Bone marrow (tissue), 2 donors: ENCODE data around the gene KLK11.
"Not testable (repeated sequence)": the region's sequence is repeated elsewhere in the genome, so short reads cannot be mapped to it uniquely, and the experiment has no call there.

Experiments
- DNase-seq, 2 donors: peaks; one replicate each; lab custom pipeline; 2025; lab: John Stamatoyannopoulos, UW

The KLK11 gene

DNA sequence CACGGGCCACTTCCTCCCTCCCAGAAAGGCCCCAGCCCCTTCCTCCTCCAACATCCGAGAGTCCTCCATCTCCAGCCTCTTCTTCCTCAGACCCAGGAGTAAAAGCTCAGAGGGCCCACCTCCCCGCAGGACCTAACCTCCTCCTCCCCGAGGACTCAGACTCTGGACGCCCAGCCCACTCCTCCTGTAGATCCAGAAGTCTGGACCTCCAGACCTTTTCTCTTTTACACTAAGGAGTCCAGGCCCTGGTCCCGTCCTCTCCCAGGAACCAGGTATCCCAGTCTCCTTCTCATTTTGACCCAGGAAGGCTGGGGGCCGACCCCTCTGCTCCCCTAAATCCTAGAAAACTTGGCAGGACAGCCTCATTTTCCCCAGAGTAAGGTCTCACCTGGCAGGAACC is 23.1 kb downstream of the KLK11 start:
- DNase-seq, result no peak

DNA sequence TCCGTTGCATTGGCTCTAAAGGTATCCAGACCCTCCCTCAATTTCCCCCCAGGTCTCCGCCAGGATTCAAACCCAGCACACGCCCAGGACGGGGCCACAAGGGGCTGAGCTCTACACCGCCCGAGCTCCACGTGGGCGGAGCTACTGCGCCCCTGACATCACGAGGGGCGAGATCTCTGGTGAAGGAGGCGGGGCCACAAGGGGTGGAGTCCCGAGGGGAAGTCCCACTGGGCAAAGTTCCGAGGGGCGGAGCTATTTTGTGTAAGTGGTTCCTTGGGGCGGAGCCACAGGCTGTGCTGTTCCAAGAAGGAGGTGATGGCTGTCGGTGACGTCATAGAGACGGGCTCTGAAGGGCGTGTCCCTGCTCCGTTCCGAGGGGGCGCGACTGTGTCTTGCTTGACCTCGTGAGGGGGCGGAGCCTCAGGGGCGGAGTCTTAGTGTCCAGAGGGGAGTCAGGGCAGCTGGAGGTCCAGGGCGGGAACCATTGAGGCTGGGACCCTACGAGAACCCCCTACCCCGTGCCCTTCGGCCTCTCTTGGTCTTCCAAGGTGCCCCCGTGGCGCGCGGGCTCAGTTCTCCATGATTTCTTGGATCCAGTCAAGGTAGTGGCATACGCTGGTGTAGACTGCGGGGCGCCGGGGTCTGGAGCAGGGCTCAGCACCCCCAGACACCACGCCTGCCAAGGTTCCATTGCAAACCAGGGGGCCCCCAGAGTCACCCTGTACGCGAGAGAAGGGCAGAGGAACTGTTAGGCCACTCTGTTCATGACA is 23.7 kb downstream of the KLK11 start:
- no peak for DNase-seq

DNA sequence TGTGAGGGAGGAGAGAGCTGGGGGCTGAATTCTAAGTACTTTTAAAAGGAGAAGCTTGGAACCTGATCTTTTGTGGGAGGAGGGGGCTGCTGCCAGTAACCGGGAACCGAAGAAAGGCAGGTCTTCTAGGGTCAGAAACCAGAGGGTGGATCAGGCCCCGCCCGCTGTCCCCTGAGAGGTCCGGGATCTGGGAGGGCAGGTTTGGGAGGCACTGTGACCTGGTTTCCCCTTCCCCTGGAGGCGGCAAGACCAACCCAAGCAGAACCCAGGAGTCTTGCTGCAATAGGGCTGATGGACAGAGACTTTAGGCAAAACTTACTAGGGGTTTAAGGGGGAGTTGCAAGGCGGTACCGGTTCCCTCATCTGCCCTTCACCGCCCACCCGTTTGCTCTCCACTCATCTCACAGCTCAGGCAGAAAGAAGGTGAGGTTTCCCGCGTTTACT is 24.3 kb downstream of the KLK11 start:
- DNase-seq, result no peak

DNA sequence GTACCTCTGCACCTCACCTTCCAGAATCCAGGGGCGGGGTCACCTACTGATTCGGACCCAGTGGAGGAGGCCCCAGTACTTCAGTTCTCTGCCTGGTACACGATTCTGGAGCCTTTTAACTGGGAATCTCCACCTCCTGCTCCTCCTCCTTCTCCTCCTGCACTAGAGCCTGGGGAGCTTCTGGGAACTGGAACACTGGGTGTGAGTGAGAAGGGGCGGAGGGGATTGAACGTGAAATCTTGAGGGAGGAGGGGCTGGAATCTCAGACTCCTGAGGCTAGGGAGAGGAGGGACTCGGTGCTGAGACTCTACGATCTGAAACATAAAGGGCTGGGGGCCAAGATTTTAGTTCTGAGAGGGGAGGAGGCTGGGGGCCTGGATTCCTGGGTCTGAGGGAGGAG is 24.9 kb downstream of the KLK11 start, which contains the start of gene KLK8:
KLK8 (minus strand) TSS at position 90 of the 400 bp plus-strand sequence. CDS start 437 bp downstream, outside the sequence.
- no peak for DNase-seq

DNA sequence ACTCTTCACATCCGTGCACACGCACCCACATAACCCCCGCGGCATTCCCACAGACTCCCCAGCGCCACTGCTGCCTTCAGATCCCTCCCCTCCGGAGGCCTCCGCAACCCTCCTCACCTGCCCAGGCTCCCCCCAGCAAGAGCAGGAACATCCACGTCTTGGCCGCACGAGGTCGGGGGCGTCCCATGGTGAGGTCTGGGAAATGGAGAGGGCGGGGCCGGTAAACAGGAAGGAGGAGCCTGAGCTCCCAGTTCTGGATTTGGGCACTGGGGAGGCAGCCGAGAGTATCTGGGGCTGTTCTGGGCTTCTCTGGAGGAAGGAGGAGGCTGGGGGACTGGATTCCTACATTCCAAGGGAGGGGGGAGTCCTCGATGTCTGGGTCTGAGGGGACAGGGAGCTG is 25.4 kb downstream of the KLK11 start:
- DNase-seq, result no peak

DNA sequence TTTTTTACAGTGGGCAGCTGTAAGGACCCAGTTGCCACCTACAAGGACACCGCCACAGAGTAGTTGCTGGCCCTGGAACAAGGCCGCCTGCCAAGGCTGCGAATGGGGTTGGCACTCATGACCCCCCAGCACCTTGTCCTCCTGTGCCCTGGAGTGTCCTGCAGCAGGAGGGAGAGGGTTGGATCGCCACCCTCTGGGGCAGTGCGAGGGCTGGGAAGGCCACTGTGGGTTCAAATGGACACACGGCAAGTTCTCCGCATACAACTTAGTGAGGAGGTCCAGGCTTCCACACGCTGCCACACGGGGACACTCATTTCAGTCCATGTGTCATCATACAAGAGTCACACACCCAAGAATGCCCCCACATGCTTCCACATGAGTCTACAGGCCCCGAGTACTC is 26.0 kb downstream of the KLK11 start:
- DNase-seq, result no peak

DNA sequence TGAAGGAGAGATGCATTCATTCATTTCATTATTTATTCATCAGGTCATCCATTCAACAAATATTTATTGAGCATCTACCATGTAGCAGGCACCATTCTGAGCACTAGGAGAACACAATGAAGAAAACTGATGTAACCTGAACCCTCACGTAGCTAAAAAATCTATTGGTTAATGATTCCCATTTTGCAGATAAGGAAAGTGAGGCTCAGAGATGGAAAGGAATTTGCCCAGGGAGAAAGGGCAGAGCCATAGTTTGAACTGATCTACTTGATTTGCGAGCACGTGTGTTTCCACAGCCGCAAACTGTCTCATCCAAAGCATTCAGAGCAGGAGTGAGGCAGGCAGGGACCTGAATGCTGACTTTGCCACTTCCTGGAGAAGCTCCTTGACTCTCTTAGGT is 27.7 kb downstream of the KLK11 start:
- DNase-seq, result no peak

DNA sequence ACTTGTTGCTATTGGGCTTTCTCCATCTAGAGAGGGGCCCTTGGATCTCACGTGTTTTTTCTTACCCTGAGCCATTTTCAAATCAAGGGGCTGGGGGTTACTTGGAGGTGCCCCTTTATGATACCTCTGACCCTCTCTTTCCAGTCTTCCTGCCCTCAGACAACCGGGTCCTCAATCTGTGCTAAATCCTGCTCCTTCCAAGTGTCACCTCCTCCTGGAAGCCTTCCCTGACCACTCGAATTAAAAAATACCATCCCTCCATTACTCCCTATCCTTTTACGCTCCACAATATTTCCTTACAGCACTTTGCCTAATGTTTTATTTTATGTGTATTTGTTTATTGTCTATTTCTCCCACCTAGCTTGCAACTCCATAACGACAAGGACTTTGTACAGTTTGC is 28.4 kb downstream of the KLK11 start:
- no peak for DNase-seq

DNA sequence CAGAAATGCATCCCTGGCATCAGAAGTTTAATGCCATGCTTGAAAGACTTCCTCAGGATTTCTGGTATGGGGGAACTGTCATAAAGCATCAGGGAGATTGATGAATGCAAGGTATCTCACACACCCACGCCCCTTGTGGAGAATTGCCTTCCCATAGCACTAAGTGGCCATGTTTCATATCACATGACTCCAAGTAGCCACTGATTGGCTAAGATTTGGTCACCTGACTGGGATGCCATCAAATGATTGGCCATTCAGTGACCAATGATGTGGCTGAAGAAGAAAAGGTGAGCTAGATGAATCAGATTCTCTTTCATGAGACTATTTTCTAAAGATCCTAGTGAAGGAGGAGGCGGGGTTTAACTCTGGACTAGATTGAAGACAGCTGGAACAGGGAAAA is 32.3 kb downstream of the KLK11 start:
- DNase-seq, result no peak

DNA sequence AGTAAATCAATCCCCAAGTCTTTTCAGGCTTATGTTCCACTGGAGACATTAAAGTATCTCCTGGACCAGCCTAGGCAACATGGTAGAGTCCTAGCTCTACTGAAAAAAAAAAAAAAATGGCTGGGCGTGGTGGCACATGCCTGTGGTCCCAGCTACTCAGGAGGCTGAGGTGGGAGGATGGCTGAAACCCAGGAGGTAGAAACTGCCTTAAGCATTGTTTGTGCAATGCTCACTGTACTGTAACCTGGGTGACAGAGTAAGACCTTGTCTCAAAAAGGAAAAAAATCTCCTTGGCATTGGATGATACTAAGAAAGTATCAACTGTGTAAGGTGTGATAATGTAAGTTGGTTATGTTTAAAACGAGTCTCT is 33.8 kb downstream of the KLK11 start:
- DNase-seq, result no peak

DNA sequence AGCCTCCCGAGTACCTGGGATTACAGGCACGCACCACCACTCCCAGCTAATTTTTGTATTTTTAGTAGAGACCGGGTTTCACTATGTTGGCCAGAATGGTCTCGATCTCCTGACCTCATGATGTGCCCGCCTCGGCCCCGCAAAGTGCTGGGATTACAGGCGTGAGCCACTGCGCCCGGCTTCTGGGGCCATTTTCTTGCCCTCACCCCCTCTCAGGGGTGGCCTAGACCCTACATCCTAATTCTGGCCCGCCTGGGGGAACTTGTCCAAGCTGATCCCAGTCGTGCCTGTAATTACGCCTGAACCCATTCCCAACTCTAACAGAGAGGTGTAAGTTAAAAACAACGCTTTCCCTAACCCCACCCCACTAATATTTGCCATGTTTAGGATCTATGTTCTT is 42.0 kb downstream of the KLK11 start:
- not testable (repeated sequence) for DNase-seq

DNA sequence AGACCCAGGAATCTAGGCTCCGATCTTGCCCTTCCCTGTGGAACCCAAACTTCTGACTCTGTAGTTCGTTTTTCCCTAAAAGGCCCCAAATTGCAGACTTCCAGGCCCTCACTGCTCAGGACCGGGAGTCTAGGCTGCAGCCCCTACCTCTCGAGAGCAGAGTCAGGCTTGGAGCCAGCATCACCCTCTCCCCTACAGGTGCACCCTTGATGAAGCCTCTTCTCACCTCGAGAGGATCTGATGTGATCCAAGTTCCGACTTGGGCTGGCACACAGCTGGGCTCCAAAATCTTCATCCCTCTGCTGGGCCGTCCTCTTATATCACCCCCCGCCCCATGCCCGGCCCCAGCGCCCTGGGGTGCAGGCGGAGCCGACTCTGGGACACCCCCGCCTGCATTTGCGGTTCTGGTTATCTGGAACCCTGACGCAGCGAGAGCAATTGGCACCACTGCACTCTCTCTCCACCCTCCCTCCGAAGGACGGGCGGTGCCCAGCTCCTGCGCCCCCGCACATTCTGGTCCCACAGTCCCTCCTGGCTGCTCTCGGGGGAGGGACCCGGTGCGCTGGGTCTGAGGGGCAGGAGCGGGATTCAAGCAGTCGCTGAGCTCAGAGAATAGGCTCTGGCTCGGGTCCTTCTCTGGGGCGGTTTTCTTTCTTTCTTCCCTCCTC is 42.7 kb downstream of the KLK11 start, which contains the start of gene KLK7:
KLK7 (minus strand) TSS at position 293 of the 668 bp plus-strand sequence. CDS start 1,518 bp downstream, outside the sequence.
- DNase-seq, result no peak

DNA sequence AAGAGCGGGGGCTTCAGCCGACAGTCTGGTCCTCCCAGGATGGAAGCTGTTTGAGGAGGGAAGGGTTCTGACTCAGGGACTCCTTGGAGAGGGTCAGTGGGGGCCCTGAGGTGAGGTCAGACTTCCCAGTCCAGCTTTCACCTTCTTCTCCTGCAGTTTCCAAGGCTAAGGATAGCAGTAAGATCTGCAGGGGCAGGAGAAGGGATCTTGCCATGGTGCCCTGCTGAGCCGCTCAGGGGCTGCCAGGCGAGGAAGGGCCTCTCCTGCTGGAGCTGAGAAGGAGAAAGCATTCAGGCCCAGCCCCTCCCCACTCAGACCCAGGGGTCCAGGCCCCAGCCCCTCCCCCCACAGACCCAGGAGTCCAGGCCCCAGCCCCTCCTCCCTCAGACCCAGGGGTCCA is 44.2 kb downstream of the KLK11 start:
- no peak for DNase-seq

DNA sequence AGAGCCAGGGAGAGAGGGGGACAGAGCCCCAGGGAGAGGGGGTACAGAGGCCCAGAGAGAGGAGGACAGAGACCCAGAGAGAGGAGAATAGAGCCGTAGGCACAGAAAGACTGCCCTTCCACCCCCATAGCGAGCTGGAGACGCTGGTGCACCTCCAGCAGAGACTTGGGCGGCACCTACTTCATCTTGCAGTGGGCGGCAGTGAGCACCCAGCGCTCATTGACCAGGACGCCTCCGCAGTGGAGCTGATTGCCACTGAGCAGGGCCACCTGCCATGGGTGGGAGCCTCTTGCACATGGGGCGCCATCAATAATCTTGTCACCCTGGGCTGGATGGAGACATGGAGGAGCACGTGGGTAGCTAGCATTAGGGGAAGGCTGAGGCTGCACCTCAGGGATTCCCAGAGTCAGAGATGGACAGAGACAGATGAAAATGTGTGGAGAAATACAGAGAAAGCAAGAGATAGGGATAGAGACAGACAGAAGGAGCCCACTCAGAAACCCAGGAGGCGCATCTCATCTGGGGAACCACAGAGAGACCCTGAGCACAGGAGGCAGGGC is 44.7 kb downstream of the KLK11 start:
- DNase-seq, result no peak

DNA sequence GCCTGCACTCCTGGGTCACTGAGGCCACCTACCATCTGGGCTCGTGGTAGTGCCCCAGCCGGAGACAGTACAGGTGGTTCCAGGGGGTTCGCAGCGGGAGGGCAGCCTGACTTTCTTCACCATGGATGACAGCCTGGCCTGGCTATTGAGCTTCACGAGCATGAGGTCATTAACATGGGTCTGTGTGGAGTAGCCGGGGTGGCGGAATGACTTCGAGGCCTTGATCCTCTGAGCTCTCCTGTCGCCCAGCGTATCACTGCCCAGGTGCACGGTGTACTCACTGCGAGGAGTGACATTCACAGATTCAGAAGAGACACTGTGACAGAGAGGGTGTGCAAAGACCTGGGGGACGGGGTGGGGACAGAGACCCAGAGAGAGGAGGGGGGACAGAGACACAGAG is 46.2 kb downstream of the KLK11 start:
- no peak for DNase-seq

DNA sequence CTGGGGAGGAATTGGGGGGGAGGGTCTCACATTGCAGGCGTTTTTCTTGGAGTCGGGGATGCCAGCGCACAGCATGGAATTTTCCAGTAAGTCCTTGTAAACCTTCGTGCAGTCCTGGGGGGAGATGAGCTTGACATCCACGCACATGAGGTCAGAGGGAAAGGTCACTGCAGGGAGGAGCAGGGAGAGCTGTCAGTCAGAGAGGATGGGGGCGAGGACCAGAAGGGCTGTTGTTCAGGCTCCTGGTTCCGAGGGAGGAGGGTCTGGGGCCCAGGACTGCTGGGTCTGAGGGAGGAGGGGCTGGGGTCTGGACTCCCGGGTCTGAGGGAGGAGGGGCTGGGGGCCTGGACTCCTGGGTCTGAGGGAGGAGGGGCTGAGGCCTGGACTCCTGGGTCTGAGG is 46.7 kb downstream of the KLK11 start:
- DNase-seq, result no peak

DNA sequence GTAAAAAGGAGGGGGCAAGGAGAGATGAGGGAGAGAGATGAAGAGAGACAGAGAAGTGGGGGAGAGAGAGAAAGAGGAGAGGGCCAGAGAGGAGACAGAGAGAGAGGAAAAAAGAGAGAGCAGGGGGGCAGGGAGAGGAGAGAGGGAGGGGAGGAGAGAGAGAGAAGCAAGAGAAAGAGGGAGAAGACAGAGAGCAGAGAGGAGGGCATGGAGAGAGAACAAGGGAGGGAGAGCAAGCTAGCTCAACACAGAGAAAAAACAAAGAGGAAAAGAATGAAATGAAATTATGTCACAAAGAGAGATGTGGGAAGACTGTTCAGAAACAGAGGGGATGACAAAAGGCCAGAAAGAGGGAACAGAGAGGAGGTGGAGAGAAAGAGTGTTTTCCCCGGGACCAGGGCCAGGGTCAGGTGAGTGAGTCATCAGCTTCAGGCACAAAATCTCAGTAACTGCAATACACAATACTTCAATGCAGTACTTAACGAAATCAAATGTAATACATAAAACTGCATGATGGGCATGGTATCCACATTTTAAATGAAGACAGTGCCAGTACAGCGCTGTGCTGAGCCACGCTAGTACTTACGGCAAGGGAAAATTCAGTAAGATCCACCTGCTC is 47.5 kb downstream of the KLK11 start:
- DNase-seq, result no peak

DNA sequence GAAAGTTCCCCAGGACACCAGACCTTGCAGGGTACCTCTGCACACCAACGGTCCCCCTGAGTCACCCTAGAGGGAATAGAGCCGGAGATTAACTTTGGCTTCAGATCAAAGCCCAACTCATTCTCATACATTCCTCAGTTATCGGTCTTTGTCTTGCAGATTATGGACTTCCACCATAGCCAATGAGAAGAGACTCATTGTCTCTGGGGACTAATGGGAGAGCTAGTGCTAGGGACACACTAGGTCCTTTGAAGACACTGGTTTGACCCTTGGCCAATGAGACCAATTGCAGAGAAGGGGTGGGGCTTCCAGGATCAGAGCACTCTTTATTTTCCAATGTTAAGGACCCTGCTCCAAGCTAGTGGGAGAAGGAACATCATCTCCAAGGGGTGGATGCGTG is 48.8 kb downstream of the KLK11 start:
- DNase-seq, result no peak

DNA sequence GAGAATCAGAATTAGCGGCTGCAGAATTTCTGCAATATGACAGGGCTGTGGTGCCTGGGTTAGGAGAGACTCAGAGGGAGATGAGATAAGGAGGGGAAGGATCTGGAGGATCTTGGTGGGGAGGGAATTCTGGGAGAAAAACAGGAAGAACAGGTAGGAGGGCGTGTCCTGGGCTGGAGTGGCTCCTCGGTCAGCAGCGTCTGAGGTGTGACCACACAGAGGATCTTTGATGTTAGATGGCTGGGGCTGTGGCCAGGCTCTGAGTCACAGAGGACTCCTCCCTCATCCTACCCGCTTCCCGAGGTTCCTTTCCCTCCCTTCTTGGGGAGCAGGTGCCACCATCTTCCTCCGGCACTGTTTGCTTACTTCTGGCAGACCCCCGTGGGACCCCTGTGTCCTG is 50.6 kb downstream of the KLK11 start:
- DNase-seq, result no peak

DNA sequence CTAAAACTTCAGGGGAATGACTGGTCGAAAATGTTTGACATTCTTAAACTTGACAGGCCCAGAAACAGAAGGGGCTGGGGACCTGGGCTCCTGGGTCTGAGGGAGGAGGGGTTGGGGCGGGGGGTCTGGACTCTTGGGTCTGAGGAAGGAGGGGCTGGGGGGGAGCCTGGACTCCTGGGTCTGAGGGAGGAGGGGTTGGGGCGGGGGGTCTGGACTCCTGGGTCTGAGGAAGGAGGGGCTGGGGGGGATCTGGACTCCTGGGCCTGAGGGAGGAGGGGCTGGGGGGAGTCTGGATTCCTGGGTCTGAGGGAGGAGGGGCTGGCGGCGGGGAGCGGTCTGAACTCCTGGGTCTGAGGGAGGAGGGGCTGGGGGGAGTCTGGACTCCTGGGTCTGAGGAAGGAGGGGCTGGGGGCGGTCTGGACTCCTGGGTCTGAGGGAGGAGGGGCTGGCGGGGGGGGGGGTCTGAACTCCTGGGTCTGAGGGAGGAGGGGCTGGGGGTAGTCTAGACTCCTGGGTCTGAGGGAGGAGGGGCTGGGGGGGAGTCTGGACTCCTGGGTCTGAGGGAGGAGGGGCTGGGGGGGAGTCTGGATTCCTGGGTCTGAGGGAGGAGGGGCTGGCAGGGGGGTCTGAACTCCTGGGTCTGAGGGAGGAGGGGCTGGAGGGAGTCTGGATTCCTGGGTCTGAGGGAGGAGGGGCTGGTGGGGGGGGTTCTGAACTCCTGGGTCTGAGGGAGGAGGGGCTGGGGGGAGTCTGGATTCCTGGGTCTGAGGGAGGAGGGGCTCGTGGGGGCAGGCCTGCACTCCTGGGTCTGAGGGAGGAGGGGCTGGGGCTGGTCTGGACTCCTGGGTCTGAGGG is 51.5 kb downstream of the KLK11 start:
- DNase-seq, result no peak

DNA sequence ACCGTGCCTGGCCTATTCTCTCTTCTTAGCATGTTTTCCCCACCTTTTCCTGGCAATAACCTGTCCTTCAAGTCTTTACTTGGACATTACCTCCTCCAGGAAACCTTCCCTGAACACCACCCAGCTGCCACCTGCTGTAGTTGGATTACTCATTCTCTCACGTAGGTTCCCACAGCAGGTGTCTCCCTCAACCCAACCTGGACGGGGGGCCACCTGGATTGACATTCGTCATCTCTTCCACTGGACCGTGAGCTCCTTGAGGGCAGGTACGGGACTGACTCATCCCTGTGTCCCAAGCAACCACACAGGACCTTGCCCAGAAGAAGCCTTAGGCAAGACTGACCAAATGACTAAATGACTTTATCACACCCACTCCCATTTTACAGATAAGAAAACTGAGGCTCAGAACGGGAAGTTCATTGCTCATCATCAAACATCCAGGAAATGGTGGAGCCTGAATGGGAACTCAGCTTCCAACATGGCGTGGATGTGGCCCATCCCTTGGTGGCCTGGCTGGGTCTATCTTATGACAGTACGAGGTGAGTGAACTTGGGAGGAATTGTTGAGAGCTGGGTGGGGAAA is 53.5 kb downstream of the KLK11 start:
- no peak for DNase-seq
